OCI-LY1 (cell line): ENCODE measurements around the gene APBA1.

Experiments used
- H2AFZ ChIP-seq: fragments of 200-600 bp; sonication (generic), shearing (Covaris generic); 2 replicates; pipeline ENCODE4 v1.6.0; 2014; ENCODE audit warnings: antibody characterized with exemption, mild to moderate bottlenecking, low read length
- H3F3A ChIP-seq: fragments of 200-600 bp; sonication (generic), shearing (Covaris generic); 2 replicates; pipeline ENCODE4 v1.6.0; 2014; ENCODE audit warnings: mild to moderate bottlenecking, antibody characterized with exemption, low read length, moderate library complexity; ENCODE audit not compliant: insufficient read depth
- H3K27ac ChIP-seq: fragments of 200-600 bp; sonication (generic); 2 replicates; pipeline ENCODE4 v1.5.1; 2014; ENCODE audit warnings: low read length, mixed run types, mild to moderate bottlenecking, low read depth; ENCODE audit not compliant: poor library complexity, severe bottlenecking
- H3K27me3 ChIP-seq: fragments of 200-600 bp; sonication (generic); 2 replicates; pipeline ENCODE4 v1.6.0; 2014; ENCODE audit warnings: antibody characterized with exemption, mild to moderate bottlenecking, low read length, moderate library complexity; ENCODE audit not compliant: insufficient read depth
- H3K36me3 ChIP-seq: fragments of 200-600 bp; sonication (generic); 2 replicates; pipeline ENCODE4 v1.6.1; 2014; ENCODE audit warnings: mild to moderate bottlenecking, antibody characterized with exemption, low read length, moderate library complexity, mixed read lengths; ENCODE audit not compliant: insufficient read depth
- H3K4me1 ChIP-seq: fragments of 200-600 bp; sonication (generic); 2 replicates; pipeline ENCODE4 v1.5.1; 2014; ENCODE audit warnings: mild to moderate bottlenecking, low read length, moderate library complexity; ENCODE audit not compliant: insufficient read depth, severe bottlenecking
- H3K4me2 ChIP-seq: fragments of 200-600 bp; sonication (generic), shearing (Covaris generic); 2 replicates; pipeline ENCODE4 v1.6.1; 2014; ENCODE audit warnings: low read length
- H3K4me3 ChIP-seq: fragments of 200-600 bp; sonication (generic); 2 replicates; pipeline ENCODE4 v1.5.1; 2014; ENCODE audit warnings: low read length, low read depth, mild to moderate bottlenecking, mixed read lengths; ENCODE audit not compliant: poor library complexity, severe bottlenecking
- H3K79me2 ChIP-seq: fragments of 200-600 bp; shearing (Covaris generic); 2 replicates; pipeline ENCODE4 v1.6.1; 2016; ENCODE audit warnings: mixed run types, low read length, mixed read lengths; ENCODE audit not compliant: insufficient read depth
- H3K9ac ChIP-seq: fragments of 200-600 bp; sonication (generic), shearing (Covaris generic); 2 replicates; pipeline ENCODE4 v1.6.1; 2014; ENCODE audit warnings: mild to moderate bottlenecking, low read length, mixed read lengths
- H3K9me2 ChIP-seq: fragments of 200-600 bp; sonication (generic), shearing (Covaris generic); 2 replicates; pipeline ENCODE4 v1.6.1; 2014; ENCODE audit warnings: low read depth, mild to moderate bottlenecking, low read length, mixed read lengths
- H3K9me3 ChIP-seq: fragments of 200-600 bp; shearing (Covaris generic); 2 replicates; pipeline ENCODE4 v1.6.1; 2014; ENCODE audit warnings: low read length, mixed read lengths
- H4K20me1 ChIP-seq: fragments of 200-600 bp; sonication (generic), shearing (Covaris generic); 2 replicates; pipeline ENCODE4 v1.6.0; 2016; ENCODE audit warnings: mild to moderate bottlenecking, low read length; ENCODE audit not compliant: insufficient read depth
- CTCF ChIP-seq: fragments of 200-600 bp; sonication (generic), shearing (Covaris generic); IDR thresholded peaks from 2 replicates; pipeline ENCODE4 v1.5.1; 2017; ENCODE audit warnings: mild to moderate bottlenecking, antibody characterized with exemption, low read length, moderate library complexity, mixed read lengths
- EZH2 ChIP-seq: fragments of 200-600 bp; sonication (generic), shearing (Covaris generic); IDR thresholded peaks from 2 replicates; pipeline ENCODE4 v1.8.0; 2017; ENCODE audit warnings: borderline replicate concordance, mixed run types, mild to moderate bottlenecking, antibody characterized with exemption, low read length, moderate library complexity, mixed read lengths

APBA1 gene

GRCh38 chr9:69590266-69590665, 81.9 kb downstream of the APBA1 start:
- no peaks in the 10 kb centered on the region for H4K20me1 ChIP-seq
- no peak overlapping the region for H3K4me2 ChIP-seq
- H3K79me2 ChIP-seq = no peaks in the 10 kb centered on the region
- H3K9me3 ChIP-seq = no peaks in the 10 kb centered on the region
- no peaks in the 10 kb centered on the region for H3K4me1 ChIP-seq
- TF ChIP-seq EZH2 = no peak
- TF ChIP-seq CTCF = no peak
- no peaks in the 10 kb centered on the region for H3K9me2 ChIP-seq
- no peaks in the 10 kb centered on the region for H3F3A ChIP-seq
- H3K4me3 ChIP-seq = no peak overlapping the region
- no peak overlapping the region for H3K9ac ChIP-seq
- no peaks in the 10 kb centered on the region; the same call in 1 of the 2 replicates for H3K27me3 ChIP-seq
- H3K36me3 ChIP-seq = no peaks in the 10 kb centered on the region
- H3K27ac ChIP-seq = no peak overlapping the region
- H2AFZ ChIP-seq = no peak overlapping the region

GRCh38 chr9:69589156-69589555, 83.0 kb downstream of the APBA1 start:
- Histone ChIP-seq H3K4me3 (no peak overlapping the region), H3K36me3 (no peaks in the 10 kb centered on the region), H3K27me3 (no peaks in the 10 kb centered on the region; the same call in 1 of the 2 replicates), H3K79me2 (no peaks in the 10 kb centered on the region), H4K20me1 (no peaks in the 10 kb centered on the region), H3F3A (no peaks in the 10 kb centered on the region), H3K4me1 (no peaks in the 10 kb centered on the region), H3K4me2 (no peak overlapping the region), H3K27ac (no peak overlapping the region), H2AFZ (no peak overlapping the region), H3K9me3 (no peaks in the 10 kb centered on the region), H3K9ac (no peak overlapping the region), H3K9me2 (no peaks in the 10 kb centered on the region)
- no peak for TF ChIP-seq EZH2

- Histone ChIP-seq H3K4me3 (no peak overlapping the region), H3K4me2 (no peak overlapping the region), H3K27ac (no peak overlapping the region), H3K36me3 (no peaks in the 10 kb centered on the region), H3K9me2 (no peaks in the 10 kb centered on the region), H3K27me3 (no peaks in the 10 kb centered on the region; the same call in 1 of the 2 replicates), H3F3A (no peaks in the 10 kb centered on the region), H3K4me1 (no peaks in the 10 kb centered on the region), H3K9ac (no peak overlapping the region), H3K79me2 (no peaks in the 10 kb centered on the region), H3K9me3 (no peaks in the 10 kb centered on the region), H4K20me1 (no peaks in the 10 kb centered on the region), H2AFZ (no peak overlapping the region)
- no peak for TF ChIP-seq CTCF
- no peak for TF ChIP-seq EZH2
Measured at GRCh38 chr9:69585571-69585970, 86.6 kb downstream of the APBA1 start.

- no peaks in the 10 kb centered on the region for H3K4me1 ChIP-seq
- no peak overlapping the region for H3K4me2 ChIP-seq
- H3K27me3 ChIP-seq = no peaks in the 10 kb centered on the region; the same call in 1 of the 2 replicates
Measured at GRCh38 chr9:69584759-69585158, 87.4 kb downstream of the APBA1 start.

More at GRCh38 chr9:69584759-69585158, 87.4 kb downstream of the APBA1 start:
- Histone ChIP-seq H3K4me3 (no peak overlapping the region), H3K36me3 (no peaks in the 10 kb centered on the region), H3K9ac (no peak overlapping the region), H3K27ac (no peak overlapping the region), H2AFZ (no peak overlapping the region), H3K9me2 (no peaks in the 10 kb centered on the region), H3F3A (no peaks in the 10 kb centered on the region), H3K79me2 (no peaks in the 10 kb centered on the region), H3K9me3 (no peaks in the 10 kb centered on the region), H4K20me1 (no peaks in the 10 kb centered on the region)
- no peak for TF ChIP-seq EZH2
- no peak for TF ChIP-seq CTCF
